BE2C (cell line): ENCODE measurements around the gene ATG2A.

Experiments used
- DNase-seq: peaks from one replicate; pipeline ENCODE4 v3.0.0-alpha.2; 2020
- H3K27me3 ChIP-seq: fragments of 250-450 bp; sonication (Bioruptor Pico); 2 replicates; pipeline ENCODE4 v1.5.1; 2020; ENCODE audit warnings: mild to moderate bottlenecking
- H3K36me3 ChIP-seq: fragments of 250-450 bp; sonication (Bioruptor Pico); 2 replicates; pipeline ENCODE4 v1.5.1; 2020; ENCODE audit warnings: mild to moderate bottlenecking
- H3K4me1 ChIP-seq: fragments of 250-450 bp; sonication (Bioruptor Pico); 2 replicates; pipeline ENCODE4 v1.5.1; 2020
- H3K4me3 ChIP-seq: 2 replicates; pipeline ENCODE4 v1.5.1; 2011; ENCODE audit warnings: low read depth, low read length
- H3K9me3 ChIP-seq: fragments of 250-450 bp; sonication (Bioruptor Pico); 2 replicates; pipeline ENCODE4 v1.5.1; 2020
- CTCF ChIP-seq: IDR thresholded peaks from 2 replicates; pipeline ENCODE4 v1.5.1; 2012; ENCODE audit warnings: mild to moderate bottlenecking, low read depth, low read length

Gene ATG2A

GRCh38 chr11:64878223-64878493, 38.9 kb downstream of the ATG2A start:
- DNase-seq: no peak
- Histone ChIP-seq H3K9me3 (no peaks in the 10 kb centered on the region), H3K4me1 (no peaks in the 10 kb centered on the region), H3K4me3 (peak overlapping the region; percentile 72), H3K27me3 (no peaks in the 10 kb centered on the region), H3K36me3 (no peaks in the 10 kb centered on the region)
- no peak for TF ChIP-seq CTCF

GRCh38 chr11:64877390-64878222, 39.4 kb downstream of the ATG2A start:
- peak overlapping the region; percentile 72 for H3K4me3 ChIP-seq
- no peak for TF ChIP-seq CTCF
- H3K9me3 ChIP-seq: no peaks in the 10 kb centered on the region
- H3K36me3 ChIP-seq: no peaks in the 10 kb centered on the region
- no peak for DNase-seq
- H3K27me3 ChIP-seq: no peaks in the 10 kb centered on the region
- no peaks in the 10 kb centered on the region for H3K4me1 ChIP-seq

- no peak for DNase-seq
- no peaks in the 10 kb centered on the region for H3K4me1 ChIP-seq
- no peak for TF ChIP-seq CTCF
- H3K4me3 ChIP-seq: peak overlapping the region; percentile 72
- H3K9me3 ChIP-seq: no peaks in the 10 kb centered on the region
- H3K27me3 ChIP-seq: no peaks in the 10 kb centered on the region
- H3K36me3 ChIP-seq: no peaks in the 10 kb centered on the region
Measured at GRCh38 chr11:64876835-64877341, 40.1 kb downstream of the ATG2A start.

GRCh38 chr11:64876229-64876750, 40.7 kb downstream of the ATG2A start:
- no peak for TF ChIP-seq CTCF
- Histone ChIP-seq H3K27me3 (no peaks in the 10 kb centered on the region), H3K36me3 (no peaks in the 10 kb centered on the region), H3K9me3 (no peaks in the 10 kb centered on the region), H3K4me1 (no peaks in the 10 kb centered on the region; the same call in 1 of the 2 replicates), H3K4me3 (no peak overlapping the region; the same call in 1 of the 2 replicates)
- DNase-seq: no peak

GRCh38 chr11:64875369-64876228, 41.4 kb downstream of the ATG2A start:
- Histone ChIP-seq H3K36me3 (no peaks in the 10 kb centered on the region), H3K4me3 (no peak overlapping the region), H3K27me3 (no peaks in the 10 kb centered on the region), H3K9me3 (no peaks in the 10 kb centered on the region), H3K4me1 (peaks cover under 1% of the 10 kb centered on the region)
- no peak for TF ChIP-seq CTCF
- DNase-seq: no peak
